Tibial nerve (tissue), 4 donors: ENCODE results near the gene ALDH7A1. TPM values are rescaled to one million over a fixed set of nuclear protein-coding genes. Genes with fewer than 3 reads are reported as not detected.

Experiments
- DNase-seq, 2 donors: peaks; one replicate each; pipeline ENCODE4 v3.0.0-alpha.2; 2019; ENCODE audit warnings: low spot score in 2 of 2
- H3K27ac ChIP-seq, 4 donors: fragments of 200-600 bp; sonication (generic) in 3 of 4; one replicate each; pipeline ENCODE4 v1.5.1; 2017 to 2019; ENCODE audit warnings: mild to moderate bottlenecking in 1 of 4
- H3K27me3 ChIP-seq, 2 donors: fragments of 200-600 bp; sonication (generic) in 1 of 2; one replicate each; pipeline versions ENCODE4 v1.5.1 to v1.6.0; 2017 to 2019
- H3K36me3 ChIP-seq, 3 donors: fragments of 200-600 bp; sonication (generic); one replicate each; pipeline ENCODE4 v1.5.1; 2018 to 2019
- H3K4me1 ChIP-seq, 4 donors: fragments of 200-600 bp; sonication (generic) in 3 of 4; one replicate each; pipeline ENCODE4 v1.5.1; 2017 to 2019
- H3K4me3 ChIP-seq, 4 donors: fragments of 200-600 bp; sonication (generic) in 3 of 4; one replicate each; pipeline ENCODE4 v1.5.1; 2017 to 2019; ENCODE audit warnings: mild to moderate bottlenecking in 1 of 4, moderate library complexity in 1 of 4
- H3K9me3 ChIP-seq, 4 donors: fragments of 200-600 bp; sonication (generic) in 3 of 4; one replicate each; pipeline ENCODE4 v1.5.1; 2017 to 2019
- EP300 ChIP-seq, 2 donors: sonication (generic); formaldehyde crosslinking; IDR thresholded peaks; one replicate each; pipeline ENCODE4 v1.6.1; 2017; ENCODE audit warnings: antibody characterized with exemption in 2 of 2, mild to moderate bottlenecking in 1 of 2
- POLR2A ChIP-seq, 2 donors: fragments of 450-650 bp; IDR thresholded peaks; one replicate each; pipeline ENCODE4 v1.6.1; 2017; ENCODE audit warnings: antibody characterized with exemption in 2 of 2, mild to moderate bottlenecking in 2 of 2, moderate library complexity in 2 of 2
- WGBS, 2 donors: methylation state at CpG; one replicate each; pipeline ENCODE4 v1.1.5; 2018; 5-methylcytosine and 5-hydroxymethylcytosine counted together
- total RNA-seq, 4 donors: library from RNA; depleted of rRNA; stranded (reverse); fragments of >200 nt; gene quantifications; one replicate each; pipeline ENCODE4 v1.1.0, GENCODE V29; 2016
- TF ChIP-seq, protein P1 (sequence below), 5 experiments: fragments of 200-600 bp in 3 of 5; fragments of 450-650 bp in 2 of 5; sonication (generic) in 3 of 5; IDR thresholded peaks; one replicate each; pipeline ENCODE4 v1.5.1; 2016 to 2019; ENCODE audit warnings: antibody characterized with exemption in 5 of 5, mild to moderate bottlenecking in 3 of 5, moderate library complexity in 2 of 5

Gene ALDH7A1
- total RNA-seq, 4 donors from 2014 or later, result 20.7 to 41.0 (median 32.9) TPM

DNA sequence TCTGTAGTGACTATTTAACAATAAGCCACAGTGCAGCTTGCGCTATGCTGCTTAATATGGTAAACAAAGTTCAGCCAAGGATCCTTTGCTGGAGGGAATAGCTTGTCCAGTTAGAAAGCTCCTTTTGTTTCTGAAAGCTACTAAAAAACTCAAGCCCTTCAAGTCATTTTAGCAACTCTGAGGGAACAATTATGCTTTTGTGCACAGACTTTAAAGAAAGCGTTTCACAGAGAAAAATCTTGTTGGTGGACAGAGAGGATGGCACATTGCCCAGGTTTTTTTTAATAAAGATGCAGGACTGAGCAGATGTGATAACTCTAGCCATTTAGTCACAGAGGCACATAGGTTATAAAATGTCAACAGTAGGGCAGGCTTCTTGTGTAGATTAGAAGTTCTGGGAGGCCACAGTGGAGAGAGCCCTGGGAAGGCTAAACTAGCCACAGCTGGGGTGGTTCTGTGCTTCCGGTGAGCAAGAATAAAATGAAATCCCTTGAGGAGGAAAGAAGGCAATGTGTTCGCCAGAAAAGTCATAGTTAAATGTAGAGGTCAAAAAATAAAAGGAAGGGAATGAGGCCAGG lies 63.4 kb downstream of the ALDH7A1 start:
- no peaks in the 10 kb centered on the region for H3K27me3 ChIP-seq
- no peaks in the 10 kb centered on the region for H3K36me3 ChIP-seq
- H3K27ac ChIP-seq, result peak overlapping the region; percentile 67 to 95 (median 78)
- peaks cover 0 to 28% (median 17%) of the 10 kb centered on the region in 4 donors for H3K4me1 ChIP-seq
- H3K9me3 ChIP-seq, result no peaks in the 10 kb centered on the region
- WGBS, 2 donors, result 17 to 28% methylated on average over 4 of the region's 4 CpGs
- H3K4me3 ChIP-seq, result no peak overlapping the region
- TF ChIP-seq, protein P1, sequence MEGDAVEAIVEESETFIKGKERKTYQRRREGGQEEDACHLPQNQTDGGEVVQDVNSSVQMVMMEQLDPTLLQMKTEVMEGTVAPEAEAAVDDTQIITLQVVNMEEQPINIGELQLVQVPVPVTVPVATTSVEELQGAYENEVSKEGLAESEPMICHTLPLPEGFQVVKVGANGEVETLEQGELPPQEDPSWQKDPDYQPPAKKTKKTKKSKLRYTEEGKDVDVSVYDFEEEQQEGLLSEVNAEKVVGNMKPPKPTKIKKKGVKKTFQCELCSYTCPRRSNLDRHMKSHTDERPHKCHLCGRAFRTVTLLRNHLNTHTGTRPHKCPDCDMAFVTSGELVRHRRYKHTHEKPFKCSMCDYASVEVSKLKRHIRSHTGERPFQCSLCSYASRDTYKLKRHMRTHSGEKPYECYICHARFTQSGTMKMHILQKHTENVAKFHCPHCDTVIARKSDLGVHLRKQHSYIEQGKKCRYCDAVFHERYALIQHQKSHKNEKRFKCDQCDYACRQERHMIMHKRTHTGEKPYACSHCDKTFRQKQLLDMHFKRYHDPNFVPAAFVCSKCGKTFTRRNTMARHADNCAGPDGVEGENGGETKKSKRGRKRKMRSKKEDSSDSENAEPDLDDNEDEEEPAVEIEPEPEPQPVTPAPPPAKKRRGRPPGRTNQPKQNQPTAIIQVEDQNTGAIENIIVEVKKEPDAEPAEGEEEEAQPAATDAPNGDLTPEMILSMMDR (IDR thresholded peaks at IDR 0.05), result no peak
- TF ChIP-seq EP300 (IDR thresholded peaks at IDR 0.05), result peak in 1 of 2 donors; percentile 84
- DNase-seq, result no peak

DNA sequence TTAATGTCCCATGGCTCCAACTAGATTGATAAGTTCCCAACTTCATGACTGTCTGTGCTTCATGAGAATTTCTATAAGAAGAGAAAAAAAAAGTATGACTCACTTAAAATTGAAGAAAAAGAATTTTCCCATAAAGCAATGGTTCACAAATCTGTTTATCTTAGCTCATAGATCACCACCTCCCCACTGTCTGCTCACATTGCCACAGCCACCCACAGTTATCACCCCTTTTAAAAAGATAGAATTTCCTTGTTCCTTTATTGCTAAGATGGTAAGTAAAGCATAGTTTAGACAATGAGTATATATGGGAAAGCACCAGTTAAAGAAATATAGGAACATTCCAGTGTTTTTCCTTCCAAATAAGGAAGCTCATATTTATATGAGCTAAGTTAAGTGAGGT lies 67.1 kb downstream of the ALDH7A1 start:
- TF ChIP-seq EP300 (IDR thresholded peaks at IDR 0.05) (no peak), POLR2A (IDR thresholded peaks at IDR 0.05) (no peak)
- TF ChIP-seq, protein P1 (IDR thresholded peaks at IDR 0.05), result no peak
- no peaks in the 10 kb centered on the region for H3K36me3 ChIP-seq
- peaks cover 0 to 53% (median 27%) of the 10 kb centered on the region in 4 donors for H3K4me1 ChIP-seq
- H3K27ac ChIP-seq, result no peak overlapping the region
- no peak for DNase-seq
- no peak overlapping the region for H3K4me3 ChIP-seq
- no peaks in the 10 kb centered on the region for H3K9me3 ChIP-seq
- no peaks in the 10 kb centered on the region for H3K27me3 ChIP-seq

DNA sequence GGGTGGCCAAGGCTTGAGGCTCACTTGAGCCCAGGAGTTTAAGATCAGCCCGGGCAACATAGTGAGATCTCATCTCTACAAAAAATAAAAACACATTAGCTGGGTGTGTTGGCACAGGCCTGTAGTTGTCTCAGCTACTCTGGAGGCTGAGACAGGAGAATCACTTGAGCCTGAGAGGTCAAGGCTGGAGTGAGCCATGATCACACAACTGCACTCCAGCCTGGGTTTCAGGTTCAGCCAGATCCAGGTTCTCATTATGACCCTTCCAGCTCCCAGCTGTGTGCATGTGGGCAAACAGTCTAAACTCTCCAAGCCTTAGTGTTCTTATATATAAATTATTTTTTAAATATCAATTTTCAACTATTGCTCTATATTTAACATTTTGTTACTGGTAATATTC lies 67.9 kb downstream of the ALDH7A1 start:
- Histone ChIP-seq H3K4me3 (no peak overlapping the region), H3K9me3 (no peaks in the 10 kb centered on the region), H3K27me3 (no peaks in the 10 kb centered on the region), H3K4me1 (peaks cover 0 to 51% (median 23%) of the 10 kb centered on the region in 4 donors), H3K36me3 (no peaks in the 10 kb centered on the region), H3K27ac (peak overlapping the region in 1 of 4 donors; percentile 82)
- WGBS, 2 donors, result 91 to 92% methylated on average over 1 of the region's 1 CpG
- no peak for DNase-seq
- TF ChIP-seq POLR2A (IDR thresholded peaks at IDR 0.05) (no peak), EP300 (IDR thresholded peaks at IDR 0.05) (no peak)
- TF ChIP-seq, protein P1 (IDR thresholded peaks at IDR 0.05), result no peak

DNA sequence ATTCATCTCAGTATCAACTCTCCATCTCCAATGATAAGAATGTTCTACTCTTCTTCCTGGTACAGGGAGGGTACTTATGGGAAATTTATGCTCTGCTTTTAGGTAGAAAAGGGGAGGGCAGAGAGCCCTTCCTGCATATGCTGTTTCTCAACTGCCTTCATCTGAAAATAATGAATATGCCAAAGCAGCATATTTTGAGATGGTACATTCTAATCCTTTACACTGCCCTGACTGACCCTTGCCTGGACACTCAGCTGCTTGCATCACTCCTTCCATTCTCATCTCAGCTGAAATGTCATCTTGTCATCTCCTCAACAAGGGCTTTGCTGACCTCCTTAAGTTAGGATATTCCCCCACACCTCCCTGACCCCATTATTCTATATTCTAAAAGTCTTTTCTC lies 68.5 kb downstream of the ALDH7A1 start:
- Histone ChIP-seq H3K27me3 (no peaks in the 10 kb centered on the region), H3K27ac (peak overlapping the region in 2 of 4 donors; percentile 68 to 82), H3K4me1 (peaks cover 0 to 51% (median 19%) of the 10 kb centered on the region in 4 donors), H3K4me3 (no peak overlapping the region), H3K36me3 (no peaks in the 10 kb centered on the region), H3K9me3 (no peaks in the 10 kb centered on the region)
- no peak for TF ChIP-seq POLR2A (IDR thresholded peaks at IDR 0.05)
- TF ChIP-seq, protein P1 (IDR thresholded peaks at IDR 0.05), result no peak
- peak in 1 of 2 donors; percentile 38 for TF ChIP-seq EP300 (IDR thresholded peaks at IDR 0.05)
- DNase-seq, result no peak

DNA sequence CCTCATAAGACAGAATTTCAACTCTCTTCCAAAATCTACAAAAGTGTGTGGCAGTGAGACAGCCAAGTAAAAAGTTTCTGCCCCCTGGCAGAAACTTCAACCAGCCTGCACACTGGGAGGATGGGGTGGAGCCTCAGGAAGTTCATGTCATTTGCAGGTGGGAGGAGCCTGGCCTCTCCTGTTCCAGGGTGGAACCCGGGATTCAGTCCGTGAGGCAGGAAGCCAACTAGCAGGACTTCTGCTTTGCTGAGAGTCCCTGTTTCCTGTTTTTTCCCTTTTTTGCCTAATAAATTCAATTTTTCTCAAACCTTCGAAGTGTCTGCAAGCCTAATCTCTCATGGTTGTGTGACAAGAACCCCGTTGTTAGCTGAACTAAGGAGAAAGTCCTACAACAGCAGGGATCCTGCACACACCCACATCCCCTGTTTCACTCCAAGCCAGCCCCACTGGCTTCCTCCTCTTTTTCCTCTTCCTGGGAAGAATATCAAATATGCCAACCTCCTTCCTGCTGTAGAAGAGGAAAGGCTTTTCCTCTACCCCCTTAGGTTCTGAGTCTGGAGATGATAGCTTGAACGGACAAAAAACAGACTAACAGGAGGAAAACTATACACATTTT lies 69.3 kb downstream of the ALDH7A1 start:
- H3K4me3 ChIP-seq, result no peak overlapping the region
- no peaks in the 10 kb centered on the region for H3K9me3 ChIP-seq
- DNase-seq, result peak; percentile 45 to 55
- WGBS, 2 donors, result 37 to 41% methylated on average over 5 of the region's 5 CpGs
- H3K27me3 ChIP-seq, result no peaks in the 10 kb centered on the region
- peak overlapping the region in 3 of 4 donors; percentile 66 to 82 (median 68) for H3K27ac ChIP-seq
- H3K4me1 ChIP-seq, result peaks cover 0 to 52% (median 16%) of the 10 kb centered on the region in 4 donors
- no peak for TF ChIP-seq POLR2A (IDR thresholded peaks at IDR 0.05)
- TF ChIP-seq EP300 (IDR thresholded peaks at IDR 0.05), result peak in 1 of 2 donors; percentile 47
- TF ChIP-seq, protein P1 (IDR thresholded peaks at IDR 0.05), result no peak
- no peaks in the 10 kb centered on the region for H3K36me3 ChIP-seq
